Midbrain (tissue), 1 donor: ENCODE results near the gene USP48.
"Not testable (repeated sequence)": the region's sequence is repeated elsewhere in the genome, so short reads cannot be mapped to it uniquely, and the experiment has no call there.

Experiments used
- DNase-seq: peaks from one replicate; lab custom pipeline; 2025; lab: John Stamatoyannopoulos, UW

The USP48 gene

GRCh38 chr1:21775550-21775914, 7.4 kb downstream of the USP48 start:
- DNase-seq: no peak

DNA sequence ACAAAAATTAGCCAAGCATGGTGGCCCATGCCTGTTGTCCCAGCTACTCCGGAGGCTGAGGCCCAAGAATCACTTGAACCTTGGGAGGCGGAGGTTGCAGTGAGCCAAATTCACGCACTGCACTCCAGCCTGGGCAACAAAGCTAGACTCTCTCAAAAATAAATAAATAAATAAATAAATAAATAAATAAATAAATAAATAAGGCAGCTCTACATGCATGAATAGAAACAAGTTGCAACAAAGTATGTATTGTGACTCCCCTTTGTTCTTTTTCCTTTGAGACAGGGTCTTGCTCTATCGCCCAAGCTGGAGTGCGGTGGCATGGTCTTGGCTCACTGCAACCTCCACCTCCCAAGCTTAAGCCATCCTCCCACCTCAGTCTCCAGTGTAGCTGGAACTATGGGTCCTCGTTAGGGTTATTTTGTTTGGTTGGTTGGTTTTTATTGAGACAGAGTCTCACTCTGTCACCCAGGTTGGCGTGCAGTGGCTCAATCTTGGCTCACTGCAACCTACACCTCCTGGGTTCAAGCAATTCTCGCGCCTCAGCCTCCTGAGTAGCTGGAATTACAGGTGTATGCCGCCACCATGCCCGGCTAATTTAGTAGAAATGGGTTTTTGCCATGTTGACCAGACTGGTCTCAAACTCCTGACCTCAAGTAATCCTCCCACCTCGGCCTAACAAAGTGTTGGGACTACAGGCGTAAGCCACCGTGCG, 8.0 kb downstream of the USP48 start:
- no peak for DNase-seq

GRCh38 chr1:21773585-21773984, 9.4 kb downstream of the USP48 start:
- no peak for DNase-seq

DNA sequence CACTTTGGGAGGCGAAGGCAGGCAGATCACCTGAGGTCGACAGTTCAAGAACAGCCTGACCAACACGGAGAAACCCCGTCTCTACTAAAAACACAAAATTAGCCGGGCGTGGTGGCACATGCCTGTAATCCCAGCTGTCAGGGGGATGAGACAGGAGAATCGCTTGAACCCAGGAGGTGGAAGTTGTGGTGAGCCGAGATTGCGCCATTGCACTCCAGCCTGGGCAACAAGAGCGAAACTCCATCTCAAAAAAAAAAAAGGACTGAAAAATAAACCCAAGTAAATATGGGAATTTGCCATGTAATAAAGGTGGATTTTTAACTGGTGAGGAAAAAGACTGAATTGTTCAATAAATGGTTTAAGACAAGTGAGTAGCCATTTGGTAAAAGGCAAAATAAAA, 11.3 kb downstream of the USP48 start:
- DNase-seq: not testable (repeated sequence)

DNA sequence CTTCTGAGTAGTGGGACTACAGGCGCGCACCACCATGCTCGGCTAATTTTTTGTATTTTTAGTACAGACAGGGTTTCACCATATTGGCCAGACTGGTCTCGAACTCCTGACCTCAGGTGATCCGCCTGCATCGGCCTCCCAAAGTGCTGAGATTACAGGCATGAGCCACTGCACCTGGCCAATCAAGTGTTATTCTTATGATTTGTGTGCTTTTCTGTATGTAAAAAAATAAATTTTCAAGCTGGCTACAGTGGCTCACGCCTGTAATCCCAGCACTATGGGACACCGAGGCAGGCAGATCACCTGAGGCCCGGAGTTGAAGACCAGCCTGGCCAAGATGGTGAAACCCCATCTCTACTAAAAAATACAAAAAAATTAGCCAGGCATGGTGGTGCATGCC, 12.3 kb downstream of the USP48 start:
- DNase-seq: not testable (repeated sequence)

DNA sequence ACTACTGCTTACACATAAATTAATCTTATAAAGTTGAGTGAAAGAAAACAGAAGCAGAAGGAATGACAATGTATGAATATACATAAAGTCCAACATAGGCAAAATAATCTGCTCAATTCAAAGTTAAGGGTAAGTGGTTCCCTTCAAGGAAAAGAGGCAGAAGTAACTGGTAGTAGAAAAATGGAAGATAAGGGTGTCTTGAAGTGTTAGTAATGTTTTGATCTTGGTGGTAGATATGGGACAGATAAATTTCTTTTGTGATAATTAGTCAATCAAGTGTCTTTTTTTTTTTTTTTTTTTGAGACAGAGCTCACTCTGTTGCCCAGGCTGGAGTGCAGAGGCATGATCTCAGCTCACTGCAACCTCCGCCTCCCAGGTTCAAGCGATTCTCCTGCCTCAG, 12.7 kb downstream of the USP48 start:
- no peak for DNase-seq

- not testable (repeated sequence) for DNase-seq
Measured at GRCh38 chr1:21767106-21767505, 15.8 kb downstream of the USP48 start.

DNA sequence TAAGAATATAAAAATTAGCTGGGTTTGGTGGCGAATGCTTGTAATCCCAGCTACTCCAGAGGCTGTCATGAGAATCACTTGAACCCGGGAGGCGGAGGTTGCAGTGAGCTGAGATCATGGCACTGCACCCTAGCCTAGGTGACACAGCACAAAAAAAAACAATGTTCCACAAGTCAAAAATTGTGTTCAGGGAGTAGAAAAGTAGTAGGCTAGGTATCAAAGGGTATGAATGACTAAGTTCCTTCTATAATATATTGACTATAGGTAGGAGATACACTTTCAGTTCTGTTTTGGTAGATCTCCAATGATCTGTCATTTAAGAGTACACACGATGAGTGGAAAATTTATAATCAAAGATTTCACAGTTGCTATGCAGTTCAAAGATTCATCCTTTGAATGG, 16.7 kb downstream of the USP48 start:
- DNase-seq: no peak

DNA sequence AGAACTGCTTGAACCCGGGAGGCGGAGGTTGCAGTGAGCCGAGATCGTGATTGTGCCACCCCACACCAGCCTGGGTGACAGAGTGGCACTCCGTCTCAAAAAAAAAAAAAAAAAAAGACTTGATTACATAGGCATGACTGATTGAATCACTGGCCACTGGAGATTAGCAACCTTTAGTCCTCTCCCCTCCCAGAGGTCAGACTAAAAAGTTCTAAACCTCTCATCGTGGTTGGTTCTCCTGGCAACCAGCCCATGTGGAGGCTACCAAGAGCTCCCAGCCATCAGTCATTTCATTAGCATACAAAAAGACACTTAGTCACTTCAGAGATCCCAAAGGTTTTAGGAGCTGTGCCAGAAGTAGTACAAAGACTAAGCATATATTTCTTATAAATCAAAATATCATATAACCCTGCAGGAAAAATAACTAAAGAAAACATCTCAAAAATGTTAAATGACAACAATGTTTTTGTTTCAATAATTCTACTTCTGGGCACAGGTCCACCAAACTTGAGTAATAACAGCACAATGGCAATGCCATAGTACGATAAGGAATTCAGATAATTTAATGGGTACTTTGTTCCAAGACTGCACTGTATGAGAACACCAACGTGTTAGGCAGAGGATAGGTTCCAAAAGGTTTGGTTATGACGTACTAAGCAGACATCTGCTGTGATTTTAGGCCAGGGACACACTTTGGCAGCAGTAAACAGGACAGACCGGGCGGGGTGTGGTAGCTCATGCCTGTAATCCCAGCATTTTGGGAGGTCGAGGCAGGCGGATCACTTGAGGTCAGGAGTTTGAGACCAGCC, 18.1 kb downstream of the USP48 start:
- no peak for DNase-seq

- DNase-seq: no peak
Measured at GRCh38 chr1:21763694-21764419, 19.1 kb downstream of the USP48 start.

- DNase-seq: no peak
Measured at GRCh38 chr1:21763236-21763635, 19.7 kb downstream of the USP48 start.

GRCh38 chr1:21762022-21762404, 20.9 kb downstream of the USP48 start:
- no peak for DNase-seq

DNA sequence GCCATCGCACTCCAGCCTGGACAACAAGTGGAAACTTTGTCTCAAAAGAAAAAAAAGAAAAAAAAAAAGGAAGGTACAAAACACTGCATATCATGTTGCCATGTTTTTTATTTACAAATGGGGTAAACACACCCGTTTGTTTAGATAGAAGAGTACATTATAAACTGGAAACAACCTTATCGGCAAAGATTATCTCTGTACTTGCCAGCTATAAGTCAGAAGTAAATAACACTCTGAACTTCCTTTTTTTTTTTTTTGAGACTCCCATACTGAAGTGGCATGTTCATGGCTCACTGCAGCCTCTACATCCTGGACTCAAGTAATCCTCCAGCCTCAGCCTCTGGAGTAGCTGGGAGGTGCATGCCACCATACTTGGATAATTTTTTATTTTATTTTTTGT, 21.9 kb downstream of the USP48 start:
- no peak for DNase-seq

DNA sequence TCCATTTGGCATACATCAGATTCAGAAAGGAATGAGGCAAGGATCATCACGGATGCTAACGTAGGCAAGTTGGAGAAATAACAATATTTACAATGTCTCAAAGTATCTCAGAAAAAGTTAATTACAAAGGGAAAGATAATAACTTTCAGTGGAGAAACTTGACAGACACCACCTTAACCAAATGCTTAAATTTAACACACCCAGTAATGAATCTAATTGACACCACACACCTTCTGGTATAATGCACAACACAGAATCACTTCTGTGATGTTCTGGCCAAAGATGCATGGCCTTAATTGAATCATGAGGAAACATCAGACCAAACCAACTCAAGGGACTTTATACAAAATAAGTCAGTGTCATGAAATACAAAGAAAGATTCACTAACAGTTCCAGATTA, 23.1 kb downstream of the USP48 start:
- no peak for DNase-seq

- no peak for DNase-seq
Measured at GRCh38 chr1:21759182-21759581, 23.8 kb downstream of the USP48 start.

- no peak for DNase-seq
Measured at GRCh38 chr1:21758614-21759013, 24.3 kb downstream of the USP48 start.

- DNase-seq: no peak
Measured at GRCh38 chr1:21756393-21757089, 26.4 kb downstream of the USP48 start.

DNA sequence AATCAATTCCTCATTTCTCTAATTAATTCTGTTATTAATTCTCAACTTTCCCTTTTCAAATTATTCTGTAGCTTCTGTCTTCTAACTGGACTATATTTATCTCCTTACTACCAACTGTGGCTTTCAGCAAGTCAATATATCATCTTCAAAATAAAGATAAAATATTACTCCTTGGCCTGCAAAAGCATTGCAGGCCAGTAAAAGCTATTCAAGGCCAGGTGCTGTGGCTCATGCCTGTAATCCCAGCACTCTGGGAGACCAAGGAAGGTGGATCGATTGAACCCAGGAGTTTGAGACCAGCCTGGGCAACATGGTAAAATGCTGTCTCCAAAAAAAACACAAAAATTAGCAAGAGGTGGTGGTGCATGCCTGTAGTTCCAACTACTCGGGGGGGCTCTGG, 27.9 kb downstream of the USP48 start:
- no peak for DNase-seq

DNA sequence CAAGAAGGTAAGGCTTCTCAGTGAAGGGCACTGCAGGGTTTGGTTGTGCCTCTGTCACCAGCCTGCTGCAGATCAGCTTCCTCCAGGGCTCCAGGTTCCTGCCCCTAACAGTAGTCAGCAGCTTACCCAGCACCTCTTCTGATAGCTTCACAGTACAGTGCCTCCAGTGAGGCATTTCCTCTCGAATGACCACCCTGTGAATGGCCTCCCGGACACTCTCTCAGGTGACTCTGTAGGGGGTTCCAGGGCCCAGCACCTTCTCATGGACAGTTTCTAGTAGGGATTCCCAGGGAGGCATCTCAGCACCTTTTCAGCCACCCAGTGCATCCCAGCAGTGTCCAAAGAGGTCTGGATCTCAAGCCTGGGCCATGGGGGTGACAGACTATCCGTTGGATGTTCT, 28.4 kb downstream of the USP48 start:
- DNase-seq: no peak

DNA sequence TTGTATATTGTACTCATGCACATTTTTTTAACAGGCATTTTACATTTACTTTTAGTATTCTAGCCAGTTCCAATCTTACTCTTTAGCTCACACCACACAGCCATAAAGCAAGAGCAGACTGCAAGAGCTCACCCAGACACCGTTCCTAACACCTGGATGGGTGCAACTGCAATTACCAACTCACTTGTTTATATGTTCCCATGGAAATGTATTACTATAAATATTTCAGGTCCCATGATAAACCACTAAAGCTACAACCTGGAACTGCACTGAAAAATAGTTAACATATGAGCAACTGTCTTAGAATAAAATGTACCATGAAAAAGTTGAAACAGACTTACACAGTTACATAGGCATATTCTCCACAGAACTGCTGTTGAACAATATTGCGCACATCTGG, 30.8 kb downstream of the USP48 start:
- DNase-seq: no peak

DNA sequence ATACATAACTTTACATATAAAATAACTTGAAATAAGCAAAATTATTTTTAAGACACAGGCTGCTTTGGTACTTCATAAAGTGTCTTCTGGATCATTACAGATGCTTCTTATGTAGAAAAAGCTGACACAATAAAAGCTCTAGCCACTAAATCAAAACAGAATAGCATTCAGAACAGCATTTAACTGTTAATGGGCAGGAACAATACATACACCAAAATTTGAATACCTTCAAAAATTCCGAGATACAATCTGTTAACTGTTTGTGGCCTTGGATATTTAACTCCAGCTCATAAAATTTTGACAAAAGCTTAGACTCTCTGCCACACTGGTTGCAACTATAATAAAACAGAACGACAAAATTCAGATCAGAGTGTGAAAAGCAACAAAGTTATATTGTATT, 31.7 kb downstream of the USP48 start:
- DNase-seq: no peak

DNA sequence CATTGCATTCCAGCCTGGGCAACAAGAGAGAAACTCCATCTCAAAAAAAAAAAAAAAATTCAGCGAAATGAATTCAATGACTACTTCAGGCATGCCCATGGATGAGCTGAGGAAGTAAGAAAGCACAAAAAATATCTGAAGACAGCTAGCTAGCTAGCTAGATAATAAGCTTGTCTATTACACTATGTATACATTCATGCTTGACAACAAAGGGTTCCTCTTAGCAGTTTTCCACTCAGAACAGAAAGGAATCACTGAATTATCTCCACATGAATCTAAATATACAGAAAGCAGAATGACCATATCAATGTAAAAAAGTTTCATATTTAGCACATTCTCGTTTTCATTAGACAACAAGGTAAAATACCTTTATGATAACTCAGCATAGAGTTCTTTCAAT, 32.1 kb downstream of the USP48 start:
- DNase-seq: no peak
